ES-I3 (cell line): ENCODE measurements around the gene ZFHX3.

Experiments
- H3K36me3 ChIP-seq: 2 replicates; pipeline ENCODE4 v1.6.1; 2013; ENCODE audit warnings: mild to moderate bottlenecking, low read length, control low read depth, moderate library complexity; ENCODE audit not compliant: insufficient read depth
- H3K4me1 ChIP-seq: 2 replicates; pipeline ENCODE4 v1.6.1; 2013; ENCODE audit warnings: mild to moderate bottlenecking, control low read depth, low read length; ENCODE audit not compliant: insufficient read depth
- H3K9ac ChIP-seq: 2 replicates; pipeline ENCODE4 v1.6.1; 2013; ENCODE audit warnings: low read depth, mild to moderate bottlenecking, low read length, moderate library complexity
- H3K9me3 ChIP-seq: 2 replicates; pipeline ENCODE4 v1.6.1; 2013; ENCODE audit warnings: mild to moderate bottlenecking, low read length, moderate library complexity; ENCODE audit not compliant: control insufficient read depth, insufficient read depth

Gene ZFHX3

GRCh38 chr16:72796222-72796621 lies 251.7 kb downstream of the ZFHX3 start:
- H3K36me3 ChIP-seq = no peaks in the 10 kb centered on the region
- H3K9ac ChIP-seq = no peak overlapping the region
- no peaks in the 10 kb centered on the region for H3K4me1 ChIP-seq
- no peaks in the 10 kb centered on the region for H3K9me3 ChIP-seq

- no peak overlapping the region for H3K9ac ChIP-seq
- H3K4me1 ChIP-seq = no peaks in the 10 kb centered on the region
- H3K9me3 ChIP-seq = no peaks in the 10 kb centered on the region
- H3K36me3 ChIP-seq = no peaks in the 10 kb centered on the region
Observed at GRCh38 chr16:72794986-72795385, 252.9 kb downstream of the ZFHX3 start.

- H3K9ac ChIP-seq = no peak overlapping the region
- H3K4me1 ChIP-seq = no peaks in the 10 kb centered on the region
- H3K36me3 ChIP-seq = no peaks in the 10 kb centered on the region
- no peaks in the 10 kb centered on the region for H3K9me3 ChIP-seq
Observed at GRCh38 chr16:72794319-72794718, 253.6 kb downstream of the ZFHX3 start.

- H3K4me1 ChIP-seq = no peaks in the 10 kb centered on the region
- H3K9ac ChIP-seq = no peak overlapping the region
- no peaks in the 10 kb centered on the region for H3K36me3 ChIP-seq
- no peaks in the 10 kb centered on the region for H3K9me3 ChIP-seq
Observed at GRCh38 chr16:72793716-72794115, 254.2 kb downstream of the ZFHX3 start.

GRCh38 chr16:72793017-72793416 lies 254.9 kb downstream of the ZFHX3 start:
- Histone ChIP-seq H3K9ac (no peak overlapping the region), H3K4me1 (peaks cover 3% of the 10 kb centered on the region; the same call in 1 of the 2 replicates), H3K36me3 (no peaks in the 10 kb centered on the region), H3K9me3 (no peaks in the 10 kb centered on the region)

- peaks cover 5% of the 10 kb centered on the region; the same call in 1 of the 2 replicates for H3K4me1 ChIP-seq
- H3K36me3 ChIP-seq = no peaks in the 10 kb centered on the region
- no peak overlapping the region for H3K9ac ChIP-seq
- H3K9me3 ChIP-seq = no peaks in the 10 kb centered on the region; the same call in 1 of the 2 replicates
Observed at GRCh38 chr16:72791786-72792185, 256.1 kb downstream of the ZFHX3 start.

GRCh38 chr16:72789921-72790320 lies 258.0 kb downstream of the ZFHX3 start:
- Histone ChIP-seq H3K9me3 (no peaks in the 10 kb centered on the region; the same call in 1 of the 2 replicates), H3K9ac (no peak overlapping the region), H3K4me1 (peaks cover 8% of the 10 kb centered on the region), H3K36me3 (0 out of 2 replicates have a peak, but pooled peaks cover 2% of the 10 kb centered on the region)

- 0 out of 2 replicates have a peak, but pooled peaks cover 2% of the 10 kb centered on the region for H3K36me3 ChIP-seq
- peaks cover 8% of the 10 kb centered on the region for H3K4me1 ChIP-seq
- no peaks in the 10 kb centered on the region; the same call in 1 of the 2 replicates for H3K9me3 ChIP-seq
- no peak overlapping the region for H3K9ac ChIP-seq
Observed at GRCh38 chr16:72789465-72789864, 258.5 kb downstream of the ZFHX3 start.

GRCh38 chr16:72788269-72788809 lies 259.6 kb downstream of the ZFHX3 start:
- peaks cover 15% of the 10 kb centered on the region for H3K4me1 ChIP-seq
- 0 out of 2 replicates have a peak, but pooled peaks cover 2% of the 10 kb centered on the region for H3K36me3 ChIP-seq
- peak overlapping the region; percentile 79; the same call in 1 of the 2 replicates for H3K9ac ChIP-seq
- H3K9me3 ChIP-seq = no peaks in the 10 kb centered on the region; the same call in 1 of the 2 replicates

- H3K9me3 ChIP-seq = no peaks in the 10 kb centered on the region; the same call in 1 of the 2 replicates
- H3K9ac ChIP-seq = peak overlapping the region; percentile 79; the same call in 1 of the 2 replicates
- H3K4me1 ChIP-seq = peaks cover 15% of the 10 kb centered on the region
- H3K36me3 ChIP-seq = 0 out of 2 replicates have a peak, but pooled peaks cover 2% of the 10 kb centered on the region
Observed at GRCh38 chr16:72787514-72788268, 260.2 kb downstream of the ZFHX3 start.

- Histone ChIP-seq H3K9me3 (no peaks in the 10 kb centered on the region; the same call in 1 of the 2 replicates), H3K9ac (peak overlapping the region; percentile 68), H3K4me1 (peaks cover 15% of the 10 kb centered on the region), H3K36me3 (0 out of 2 replicates have a peak, but pooled peaks cover 2% of the 10 kb centered on the region)
Observed at GRCh38 chr16:72787130-72787513, 260.8 kb downstream of the ZFHX3 start.

- Histone ChIP-seq H3K9me3 (no peaks in the 10 kb centered on the region; the same call in 1 of the 2 replicates), H3K4me1 (peaks cover 15% of the 10 kb centered on the region), H3K36me3 (0 out of 2 replicates have a peak, but pooled peaks cover 2% of the 10 kb centered on the region), H3K9ac (no peak overlapping the region; the same call in 1 of the 2 replicates)
Observed at GRCh38 chr16:72786606-72787005, 261.3 kb downstream of the ZFHX3 start.

- peaks cover 15% of the 10 kb centered on the region for H3K4me1 ChIP-seq
- no peak overlapping the region for H3K9ac ChIP-seq
- H3K9me3 ChIP-seq = no peaks in the 10 kb centered on the region; the same call in 1 of the 2 replicates
Observed at GRCh38 chr16:72785886-72786285, 262.0 kb downstream of the ZFHX3 start.

GRCh38 chr16:72785171-72785570 lies 262.8 kb downstream of the ZFHX3 start:
- H3K4me1 ChIP-seq = peaks cover 15% of the 10 kb centered on the region
- H3K9me3 ChIP-seq = no peaks in the 10 kb centered on the region; the same call in 1 of the 2 replicates
- H3K9ac ChIP-seq = no peak overlapping the region
- 0 out of 2 replicates have a peak, but pooled peaks cover 2% of the 10 kb centered on the region for H3K36me3 ChIP-seq

More at GRCh38 chr16:72785886-72786285, 262.0 kb downstream of the ZFHX3 start:
- H3K36me3 ChIP-seq = 0 out of 2 replicates have a peak, but pooled peaks cover 2% of the 10 kb centered on the region
